Measurements from ENCODE around the gene BCKDK. TPM values are rescaled to one million over a fixed set of nuclear protein-coding genes. Genes with fewer than 3 reads are reported as not detected.

BCKDK gene
- total and polyA plus RNA-seq, 2 of the 8 experiments (the other 6 are each of a cell fraction or from before 2014, with no cell fraction given) = 49.6 to 77.1 TPM

DNA sequence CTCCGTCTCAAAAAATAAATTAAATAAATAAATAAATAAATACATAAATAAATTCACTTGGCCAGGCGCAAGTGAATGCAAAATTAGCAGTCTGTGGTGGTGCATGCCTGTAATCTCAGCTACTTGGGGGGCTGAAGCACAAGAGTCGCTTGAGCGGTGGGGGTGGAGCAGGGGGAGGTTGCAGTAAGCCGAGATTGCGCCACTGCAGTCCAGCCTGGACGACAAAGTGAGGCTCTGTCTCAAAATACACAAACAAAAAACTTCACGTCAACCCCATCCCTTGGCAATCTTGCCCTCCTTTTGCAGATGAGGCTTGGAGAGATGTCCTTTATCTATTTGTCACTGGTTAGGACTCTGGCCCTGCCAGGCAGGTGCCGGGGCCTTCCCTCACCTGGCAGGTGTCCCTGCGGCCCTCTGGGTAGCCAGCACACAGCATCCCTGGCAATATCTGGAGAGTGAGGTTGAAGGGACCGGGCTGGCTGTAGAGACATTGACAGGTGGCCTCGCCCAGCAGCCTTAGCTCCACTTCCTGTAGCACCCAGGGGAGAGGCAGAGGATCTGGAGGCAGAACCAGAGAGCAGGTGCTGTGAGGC is 37.3 kb downstream of the BCKDK start:
- H4K20me1 ChIP-seq (replicated peaks in 1 of 2; ENCODE audit: control insufficient read depth in 1 of 2, insufficient read depth in 2 of 2, low read length in 2 of 2) = no peaks in the 10 kb centered on the region
- H3K4me1 ChIP-seq (replicated peaks in 1 of 4; ENCODE audit: control insufficient read depth in 3 of 4, insufficient read depth in 4 of 4, low read length in 3 of 4) = peaks cover 0 to 28% (median 15%) of the 10 kb centered on the region in 4 experiments; a peak in 6 of 7 replicates
- peaks cover 11% of the 10 kb centered on the region; the same call in 1 of the 2 replicates for H3K23me2 ChIP-seq (ENCODE audit: low read depth, low read length)
- H3K36me3 ChIP-seq (ENCODE audit: control insufficient read depth in 2 of 4, insufficient read depth in 4 of 4, low read length in 3 of 4) = no peaks in the 10 kb centered on the region
- H3K79me1 ChIP-seq (ENCODE audit: low read depth, low read length) = no peaks in the 10 kb centered on the region
- H4K8ac ChIP-seq (ENCODE audit: extremely low read depth, insufficient read depth, low read length) = no peak overlapping the region
- ChIA-PET POLR2A (ENCODE audit: partially characterized antibody) (interaction anchor here (1.8 to 34.9 kb wide), 4 partner anchors 24 to 57 kb away, joined by 5 to 713 read pairs (median 79); partner anchors contain the start of genes BCKDK, FUS, KAT8 and PRSS8), CTCF (ENCODE audit: partially characterized antibody) (interaction anchor here (0.6 to 8.1 kb wide), 9 partner anchors 10 to 188 kb away, joined by 3 to 56 read pairs (median 3); partner anchors contain the start of genes BCKDK, KAT8 and PRSS8)
- H3K79me2 ChIP-seq (ENCODE audit: control insufficient read depth in 1 of 2, insufficient read depth in 2 of 2, low read length in 2 of 2) = no peaks in the 10 kb centered on the region
- no peak overlapping the region for H4K91ac ChIP-seq (replicated peaks; ENCODE audit: insufficient read length, low read length)
- no peak overlapping the region for H3K4ac ChIP-seq (replicated peaks; ENCODE audit: insufficient read length, low read depth, low read length)
- H2AK5ac ChIP-seq (ENCODE audit: low read depth, low read length) = no peak overlapping the region
- no peak overlapping the region for H2BK20ac ChIP-seq (ENCODE audit: low read length)
- 91% methylated on average over 11 of the region's 12 CpGs; no CpG with 5 or more reads in 1 of the 2 experiments for WGBS, 2 experiments (ENCODE audit: extremely low coverage in 1 of 2, insufficient coverage in 1 of 2, insufficient read length in 1 of 2, insufficient replicate concordance in 2 of 2, low coverage in 1 of 2, low lambda C conversion rate in 2 of 2, missing lambda C conversion rate in 1 of 2)
- H4K5ac ChIP-seq (ENCODE audit: insufficient read length, low read depth, low read length) = no peak overlapping the region
- no peak overlapping the region for H3K14ac ChIP-seq (ENCODE audit: insufficient read length)
- H3K4me2 ChIP-seq (ENCODE audit: insufficient read depth in 1 of 2, low read depth in 2 of 2, low read length in 2 of 2) = no peak overlapping the region
- no peak overlapping the region for H3K23ac ChIP-seq (ENCODE audit: insufficient read length)
- no peak overlapping the region for H3K9ac ChIP-seq (replicated peaks in 1 of 4; ENCODE audit: extremely low read depth in 1 of 4, low read depth in 3 of 4, low read length in 3 of 4)
- no peak for FAIRE-seq
- no peak overlapping the region for H2BK5ac ChIP-seq (ENCODE audit: low read depth, low read length)
- H2BK15ac ChIP-seq (ENCODE audit: low read length) = no peak overlapping the region
- H3K27ac ChIP-seq (ENCODE audit: low read depth, low read length) = no peak overlapping the region
- no peak for DNase-seq (ENCODE audit: low read depth in 1 of 2, low spot score in 2 of 2)
- no peak overlapping the region for H3K18ac ChIP-seq (ENCODE audit: extremely low read depth, low read length)
- H2BK12ac ChIP-seq (ENCODE audit: low read depth, low read length) = no peak overlapping the region
- peaks cover 1 to 23% (median 15%) of the 10 kb centered on the region in 4 experiments for H3K27me3 ChIP-seq (replicated peaks in 1 of 4; ENCODE audit: control insufficient read depth in 3 of 4, extremely low read depth in 1 of 4, insufficient read depth in 3 of 4, low read length in 3 of 4)
- H3K9me3 ChIP-seq (ENCODE audit: insufficient read depth in 2 of 2, low read depth in 1 of 2, low read length in 1 of 2) = no peaks in the 10 kb centered on the region
- no peak overlapping the region for H3K56ac ChIP-seq (replicated peaks; ENCODE audit: insufficient read length, low read depth, low read length)
- H2AFZ ChIP-seq (ENCODE audit: low read length) = no peak overlapping the region
- H2BK120ac ChIP-seq (replicated peaks; ENCODE audit: low read depth, low read length) = no peak overlapping the region
- H3K4me3 ChIP-seq (ENCODE audit: extremely low read depth in 1 of 4, insufficient read depth in 2 of 4, low read depth in 3 of 4, low read length in 4 of 4) = no peak overlapping the region
- TF ChIP-seq RXRA (IDR thresholded peaks at IDR 0.05; ENCODE audit: insufficient read depth, low read depth, low read length) = no peak
- no peak for TF ChIP-seq POU5F1 (IDR thresholded peaks at IDR 0.05; ENCODE audit: low read depth, low read length)
- TF ChIP-seq HDAC2 (IDR thresholded peaks at IDR 0.05; ENCODE audit: borderline replicate concordance in 1 of 2, low read depth in 2 of 2, low read length in 2 of 2) = no peak
- TF ChIP-seq, protein P1, sequence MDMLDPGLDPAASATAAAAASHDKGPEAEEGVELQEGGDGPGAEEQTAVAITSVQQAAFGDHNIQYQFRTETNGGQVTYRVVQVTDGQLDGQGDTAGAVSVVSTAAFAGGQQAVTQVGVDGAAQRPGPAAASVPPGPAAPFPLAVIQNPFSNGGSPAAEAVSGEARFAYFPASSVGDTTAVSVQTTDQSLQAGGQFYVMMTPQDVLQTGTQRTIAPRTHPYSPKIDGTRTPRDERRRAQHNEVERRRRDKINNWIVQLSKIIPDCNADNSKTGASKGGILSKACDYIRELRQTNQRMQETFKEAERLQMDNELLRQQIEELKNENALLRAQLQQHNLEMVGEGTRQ (IDR thresholded peaks at IDR 0.05; ENCODE audit: low read length) = no peak
